GM19193 (cell line): Measurements from ENCODE around the gene SPX.

Source experiments
- POLR2A ChIP-seq: IDR thresholded peaks from 4 replicates; pipeline ENCODE4 v1.6.1; 2011; ENCODE audit not compliant: insufficient read depth, insufficient read length; ENCODE audit errors: extremely low read depth

SPX gene

DNA sequence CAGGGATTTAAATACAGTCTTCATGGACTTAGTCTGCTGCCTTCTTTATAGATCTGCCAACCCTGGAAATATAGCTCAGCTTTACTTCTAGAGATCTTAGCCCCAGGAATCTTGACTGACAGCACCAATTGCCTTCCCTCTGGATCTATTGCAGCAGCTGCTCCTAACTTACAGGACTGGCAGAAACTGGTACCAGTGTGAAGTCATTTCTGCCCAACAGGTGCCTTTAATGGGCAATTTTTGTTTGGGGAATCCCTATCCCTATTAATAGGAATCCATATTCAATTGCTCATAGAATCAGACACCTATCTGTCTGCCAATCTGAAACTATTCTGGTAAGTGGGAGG, 27.2 kb downstream of the SPX start:
- no peak for TF ChIP-seq POLR2A

DNA sequence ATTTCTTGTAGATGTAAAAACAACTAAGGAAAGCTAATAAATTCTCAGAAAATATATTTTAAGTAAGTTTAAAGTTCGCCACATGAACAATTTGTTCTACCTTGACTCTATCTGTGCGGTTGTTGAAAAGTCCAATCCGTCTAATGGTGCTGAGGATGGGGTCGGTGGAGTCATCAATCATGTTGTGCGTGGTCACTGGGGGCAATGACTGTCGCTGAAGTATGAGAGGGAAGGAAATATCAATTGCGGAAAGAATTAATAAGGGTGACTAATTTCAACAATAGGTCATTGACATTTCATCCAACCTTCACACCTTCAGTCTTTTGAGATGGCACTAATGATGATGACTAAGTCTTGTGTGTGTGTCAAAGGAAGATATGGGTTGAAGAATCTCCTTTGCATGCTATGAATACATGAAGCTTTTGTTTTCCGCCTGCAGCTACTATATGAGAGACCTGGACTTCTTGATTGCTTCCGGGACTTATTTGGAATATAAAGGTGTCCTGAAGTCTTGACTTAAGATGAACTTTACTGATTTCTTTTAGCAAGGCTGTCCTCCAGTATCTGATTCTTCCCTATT, 32.1 kb downstream of the SPX start:
- no peak for TF ChIP-seq POLR2A

DNA sequence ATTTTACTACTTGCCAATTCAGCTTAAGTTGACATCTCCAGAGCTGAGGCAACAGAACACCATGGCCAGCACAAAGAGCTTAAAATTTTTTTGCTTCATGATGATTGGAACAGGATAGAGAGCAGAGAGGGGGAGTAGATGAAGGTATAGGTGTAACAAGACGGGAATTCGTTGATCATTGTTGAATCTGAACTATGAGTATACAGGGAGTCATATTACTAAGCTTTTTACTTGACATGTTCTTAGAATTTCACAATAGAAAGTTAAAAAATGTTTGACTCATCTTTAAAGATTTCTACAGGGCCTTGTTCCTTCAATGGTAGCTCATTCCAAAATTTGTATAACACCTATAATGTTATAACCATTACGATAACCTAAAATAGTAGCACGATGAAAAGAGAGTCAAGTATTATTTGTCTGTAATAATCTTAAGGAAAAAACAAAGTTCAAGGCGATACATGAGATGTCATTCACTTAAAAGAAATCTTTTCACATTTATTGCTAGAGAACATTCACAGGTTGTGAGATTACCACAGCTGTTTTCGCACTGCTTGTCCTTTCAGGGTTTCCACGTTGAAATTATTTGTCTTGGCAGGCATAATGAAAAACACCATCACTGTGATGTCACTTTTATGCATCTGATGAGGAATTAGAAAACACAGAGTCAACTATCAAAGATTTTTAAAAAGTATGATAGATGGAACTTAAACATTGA, 33.9 kb downstream of the SPX start:
- no peak for TF ChIP-seq POLR2A

DNA sequence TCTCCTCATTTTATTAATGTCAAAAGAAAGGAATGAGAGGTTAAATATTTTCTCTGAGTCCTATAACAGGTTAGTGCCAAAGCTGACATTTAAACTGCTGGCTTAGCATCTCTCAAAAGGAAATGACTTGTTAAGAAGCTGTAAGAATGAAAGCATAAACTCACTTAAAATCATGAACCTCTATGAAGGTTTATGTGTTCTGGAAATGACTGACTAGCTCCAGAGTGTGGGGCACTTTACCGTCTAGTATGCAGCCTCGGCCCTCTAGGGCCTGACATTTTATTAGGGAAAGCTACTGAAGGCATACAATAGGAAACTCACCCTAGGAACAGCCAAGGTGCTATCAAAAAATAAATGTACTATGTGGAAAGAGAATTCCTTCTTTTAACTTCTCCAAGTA, 35.1 kb downstream of the SPX start:
- TF ChIP-seq POLR2A: no peak

DNA sequence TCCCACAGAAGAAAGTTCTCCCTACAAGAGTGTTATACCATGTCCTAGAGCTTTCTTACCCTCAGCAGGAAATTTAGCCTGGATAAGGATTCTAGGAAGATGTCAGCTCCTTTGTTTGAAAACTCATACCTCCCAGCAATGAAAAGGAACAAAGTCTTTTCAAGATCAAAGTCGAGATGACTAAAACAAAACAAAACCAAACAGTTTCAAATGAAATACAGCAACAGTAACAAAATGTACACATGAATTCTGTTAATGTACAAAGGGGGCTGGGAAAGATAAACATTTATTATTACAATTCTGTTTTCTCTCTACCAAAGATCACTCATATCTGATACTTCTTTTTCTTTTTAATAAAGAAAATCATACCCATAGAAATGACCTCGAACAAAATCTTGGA, 36.8 kb downstream of the SPX start:
- no peak for TF ChIP-seq POLR2A

DNA sequence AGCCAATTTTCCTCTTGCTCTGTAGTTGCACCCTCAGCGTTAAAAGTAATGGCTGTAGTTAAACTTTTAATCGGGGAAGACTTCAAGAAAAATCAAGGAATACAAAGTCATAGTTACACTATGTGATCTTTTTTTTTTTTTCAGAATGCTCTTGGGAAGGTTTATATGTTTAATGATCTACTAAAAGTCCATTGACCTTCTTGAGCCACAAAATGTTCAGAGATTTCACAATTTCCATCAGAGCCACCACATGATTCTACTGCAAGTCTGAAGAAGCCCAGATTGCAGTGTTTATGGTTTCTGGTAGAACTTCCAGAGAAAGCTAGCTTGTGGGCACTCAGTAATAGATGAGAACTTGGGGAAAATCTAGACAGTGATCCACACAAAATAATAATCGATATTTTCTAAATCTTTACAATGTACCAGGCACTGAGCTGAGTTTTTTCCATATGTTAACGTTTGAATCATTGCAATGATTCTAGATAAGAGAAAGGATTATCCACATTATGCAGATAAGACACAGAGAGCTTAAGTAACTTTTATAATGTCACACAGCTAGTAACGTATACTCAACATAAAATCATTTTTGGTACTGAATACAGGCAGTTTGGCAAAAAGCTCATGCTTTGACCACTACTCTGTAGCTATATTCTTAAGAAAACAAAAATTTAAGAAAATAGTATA, 40.3 kb downstream of the SPX start:
- no peak for TF ChIP-seq POLR2A

DNA sequence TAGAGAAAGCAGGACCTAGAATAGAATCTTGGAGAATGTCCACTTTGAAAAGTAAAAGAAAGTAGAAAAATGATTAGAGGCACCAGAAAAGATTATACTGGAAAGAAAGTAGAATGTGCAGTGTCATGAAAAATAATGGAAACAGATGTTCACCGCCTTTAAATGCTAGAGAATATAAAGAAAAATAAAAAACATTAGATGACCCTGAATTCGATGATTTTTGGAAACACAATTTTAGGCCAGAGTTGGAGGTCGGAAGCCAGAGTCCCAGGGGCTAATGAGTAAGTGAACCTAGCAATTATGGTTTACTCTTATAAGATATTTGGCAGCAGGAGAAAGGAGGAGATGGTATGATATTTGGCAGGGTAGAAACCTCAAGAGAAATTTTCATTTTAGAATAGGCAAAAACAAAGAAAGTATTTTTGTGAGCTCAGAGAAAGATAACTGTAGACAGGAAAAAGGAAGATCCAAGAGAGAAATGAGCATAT, 40.9 kb downstream of the SPX start:
- no peak for TF ChIP-seq POLR2A

DNA sequence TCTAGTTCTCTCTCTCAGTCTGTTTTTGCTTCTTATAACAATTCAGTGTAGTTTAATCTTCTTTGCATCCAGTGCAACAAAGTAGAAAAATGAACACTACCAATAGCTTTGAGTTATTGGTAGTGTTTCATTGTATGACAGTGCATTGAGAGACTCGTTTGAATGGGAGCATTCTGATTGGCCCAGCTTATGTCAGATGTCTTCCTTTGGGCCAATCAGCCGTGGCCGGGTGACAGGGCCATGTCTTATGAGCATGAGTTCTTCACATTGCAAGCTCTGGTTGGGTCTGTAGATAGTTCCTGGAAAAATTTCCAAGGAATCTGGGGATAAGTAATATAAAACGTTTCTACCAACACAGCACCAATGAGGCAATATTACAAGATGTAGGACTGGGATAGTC, 42.0 kb downstream of the SPX start:
- no peak for TF ChIP-seq POLR2A

DNA sequence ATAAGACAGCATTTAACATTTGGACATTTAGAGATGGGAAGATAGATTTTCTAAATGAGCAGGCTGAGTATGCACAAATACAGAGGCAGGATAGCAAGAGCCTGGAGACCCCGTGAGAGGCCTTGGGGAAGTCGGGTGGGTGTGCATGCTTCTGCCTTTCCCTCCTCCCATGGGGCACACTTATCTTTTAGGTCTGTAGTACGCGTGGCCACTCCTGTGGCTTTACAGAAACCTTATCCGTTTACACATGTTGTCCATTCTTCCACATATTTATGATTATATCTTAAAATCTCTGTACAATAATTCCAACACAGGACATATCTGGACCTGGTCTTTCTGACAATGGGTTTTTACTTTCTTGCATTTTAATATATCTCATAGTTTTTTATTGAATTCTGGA, 45.0 kb downstream of the SPX start:
- no peak for TF ChIP-seq POLR2A

DNA sequence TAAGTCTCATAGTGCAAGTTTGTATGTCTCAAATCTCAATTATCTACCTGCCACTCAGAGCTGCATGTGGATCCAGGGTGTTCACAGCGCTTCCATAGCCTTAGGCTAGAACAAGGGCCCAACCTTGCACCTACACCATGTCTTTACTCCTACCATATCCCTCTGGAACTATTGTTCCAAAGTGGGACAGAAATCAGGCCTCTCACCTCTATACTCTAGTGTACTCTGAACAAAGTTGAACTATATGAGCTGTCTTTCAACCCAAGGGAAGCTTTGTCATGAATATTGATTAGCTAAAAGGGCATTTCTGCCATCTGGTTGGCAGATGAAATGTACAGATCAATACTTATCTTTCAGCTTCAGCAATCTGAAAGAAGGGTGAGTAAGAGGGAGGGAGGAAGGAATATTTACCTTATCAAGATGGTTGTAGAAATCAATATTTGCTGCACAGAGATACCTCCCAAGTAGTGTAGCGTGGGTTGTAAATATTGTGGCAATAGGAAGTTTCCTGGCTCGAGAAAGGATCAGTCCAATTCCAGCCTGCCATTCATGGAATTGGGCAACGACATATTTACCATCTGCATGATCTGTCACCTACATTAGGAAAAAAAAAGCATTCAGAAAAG, 47.8 kb downstream of the SPX start:
- TF ChIP-seq POLR2A: no peak

DNA sequence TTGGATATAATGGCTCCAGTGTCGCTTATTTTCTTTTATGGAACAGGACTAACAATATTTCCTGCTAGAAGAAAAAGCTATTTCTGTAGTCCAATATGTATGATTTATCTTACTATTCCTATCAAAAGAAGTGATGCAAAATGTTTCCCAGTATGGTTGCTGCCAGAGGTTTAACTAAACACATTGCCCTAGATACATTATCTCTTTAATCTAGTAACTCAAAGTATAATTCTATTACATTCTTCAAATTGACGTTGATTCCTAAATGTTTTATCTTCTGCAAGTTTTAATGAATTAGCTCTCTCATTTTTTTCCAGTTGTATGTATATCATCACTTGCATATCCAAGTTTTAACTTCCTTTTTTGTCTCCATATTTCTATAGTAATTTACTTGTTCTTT, 50.3 kb downstream of the SPX start:
- TF ChIP-seq POLR2A: no peak

DNA sequence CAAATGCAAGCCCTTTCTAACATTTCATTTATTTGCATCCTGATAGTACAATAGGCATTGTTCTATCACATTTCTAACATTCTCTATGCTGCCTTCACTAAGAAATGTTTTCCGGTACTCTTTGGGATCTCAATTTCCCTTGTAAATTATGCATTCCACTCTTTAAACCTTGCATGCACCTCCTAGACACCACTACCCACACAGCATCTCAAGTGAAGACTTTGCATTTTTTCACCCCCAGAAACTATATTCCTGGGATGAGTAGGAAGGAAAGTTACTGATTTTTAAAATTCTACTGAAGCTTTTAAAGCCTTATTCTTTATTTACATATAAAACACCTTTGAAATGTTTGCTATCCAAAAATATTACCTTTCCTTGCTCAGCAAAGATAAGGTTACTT, 51.4 kb downstream of the SPX start:
- no peak for TF ChIP-seq POLR2A

DNA sequence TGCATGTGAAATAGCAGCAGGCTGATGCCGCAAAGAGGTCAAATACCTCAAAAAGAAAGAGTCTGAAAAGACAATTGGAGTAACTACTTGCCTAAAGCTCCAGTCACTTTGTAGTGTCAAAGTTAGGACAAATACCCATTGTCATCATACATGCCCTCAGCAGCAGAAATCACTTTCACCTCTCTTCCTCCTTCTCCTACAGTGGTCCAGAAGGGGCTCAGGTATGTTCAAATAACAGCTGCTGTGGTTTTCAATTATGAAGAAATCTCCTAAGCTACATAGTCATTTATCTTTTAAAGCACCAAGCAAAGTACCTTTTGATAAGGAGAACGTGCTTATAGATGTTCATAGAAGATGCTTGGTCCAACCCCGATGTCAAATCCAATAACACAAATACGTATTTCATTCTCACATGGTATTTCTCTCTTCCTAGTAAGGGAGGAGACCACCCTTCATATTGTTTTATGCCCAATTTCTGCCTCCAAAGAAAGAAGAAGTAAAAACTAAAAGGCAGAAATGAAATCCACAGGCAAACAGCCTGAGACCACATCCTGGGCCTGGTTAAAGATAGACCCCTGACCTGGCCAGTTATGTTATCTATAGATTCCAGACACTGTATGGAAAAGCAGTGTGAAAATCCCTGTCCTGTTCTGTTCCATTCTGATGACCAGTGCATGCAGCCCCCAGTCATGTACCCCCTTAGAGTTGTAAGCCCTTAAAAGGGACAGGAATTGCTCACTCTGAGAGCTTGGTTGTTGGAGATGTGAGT, 54.8 kb downstream of the SPX start:
- TF ChIP-seq POLR2A: no peak
